Panc1 (cell line): ENCODE data around the gene ACAD8. TPM values are rescaled to one million over a fixed set of nuclear protein-coding genes. Genes with fewer than 3 reads are reported as not detected.

Experiments
- ATAC-seq: fragments of 200-7000 bp; cut with Tn5 transposase; 2 replicates; pipeline ENCODE4 v1.9.1; 2020; ENCODE audit warnings: mild to moderate bottlenecking, moderate library complexity
- BruUV-seq: library from RNA; stranded (reverse); fragments of 400-500 nt; replicated peaks from 2 replicates; lab custom pipeline; 2021; lab: Mats Ljungman, UMichigan
- CTCF ChIA-PET: fragments of 300-600 bp; sonication (Branson Sonifier 250); formaldehyde crosslinking; loops from one replicate; lab custom pipeline; 2022; ENCODE audit warnings: antibody characterized with exemption; lab: Charles Lee
- POLR2A ChIA-PET: fragments of 300-600 bp; sonication (Branson Sonifier 250); formaldehyde crosslinking; loops from one replicate; lab custom pipeline; 2022; ENCODE audit warnings: antibody characterized with exemption; lab: Charles Lee
- DNase-seq: peaks from one replicate; pipeline ENCODE4 v3.0.0-alpha.2; 2010; ENCODE audit warnings: low read depth, low spot score
- H3K27ac ChIP-seq: 2 replicates; pipeline ENCODE4 v1.5.1; 2011; ENCODE audit warnings: mild to moderate bottlenecking, low read length, inconsistent platforms
- H3K27me3 ChIP-seq: fragments of 200-500 bp; sonication (Bioruptor generic); 2 replicates; pipeline ENCODE4 v1.6.0; 2014; ENCODE audit warnings: low read length, inconsistent platforms; ENCODE audit not compliant: control insufficient read depth, insufficient read depth
- H3K36me3 ChIP-seq: fragments of 200-500 bp; sonication (Bioruptor generic); 2 replicates; pipeline ENCODE4 v1.5.1; 2014; ENCODE audit warnings: inconsistent platforms, mild to moderate bottlenecking, low read length, moderate library complexity; ENCODE audit not compliant: control insufficient read depth, insufficient read depth
- H3K4me1 ChIP-seq: 2 replicates; pipeline ENCODE4 v1.5.1; 2011; ENCODE audit warnings: inconsistent platforms, mild to moderate bottlenecking, low read length, moderate library complexity; ENCODE audit not compliant: control insufficient read depth, insufficient read depth
- H3K4me3 ChIP-seq, 2 experiments: 2 replicates each; pipeline ENCODE4 v1.5.1; 2011 to 2012; ENCODE audit warnings: low read depth in 2 of 2, low read length in 2 of 2, mild to moderate bottlenecking in 2 of 2, inconsistent platforms in 1 of 2, moderate library complexity in 1 of 2
- H3K9me3 ChIP-seq: fragments of 200-500 bp; sonication (Bioruptor generic); 2 replicates; pipeline ENCODE4 v1.5.1; 2014; ENCODE audit warnings: low read depth, mild to moderate bottlenecking, inconsistent platforms, low read length, moderate library complexity; ENCODE audit not compliant: control insufficient read depth, insufficient read depth
- CTCF ChIP-seq: fragments of 450-650 bp; IDR thresholded peaks from 2 replicates; pipeline ENCODE4 v1.5.1; 2017; ENCODE audit warnings: mild to moderate bottlenecking
- POLR2AphosphoS5 ChIP-seq: IDR thresholded peaks from 2 replicates; pipeline ENCODE4 v1.6.1; 2012; ENCODE audit warnings: mild to moderate bottlenecking, low read depth, low read length, moderate library complexity
- SIN3A ChIP-seq: IDR thresholded peaks from 2 replicates; pipeline ENCODE4 v1.6.1; 2012; ENCODE audit warnings: low read depth, mild to moderate bottlenecking, low read length, moderate library complexity, borderline replicate concordance; ENCODE audit not compliant: insufficient read depth
- TCF7L2 ChIP-seq: IDR thresholded peaks from 2 replicates; pipeline ENCODE4 v1.6.1; 2011; ENCODE audit warnings: mild to moderate bottlenecking, low read depth, low read length, inconsistent platforms
- in situ Hi-C: cut with HindIII; loops from 2 replicates; pipeline ENCODE4 v1.10.0; 2016; ENCODE audit warnings: low sequenced_read_pairs, low pct_unique_long_range_greater_than_20kb
- intact Hi-C: fragments of 100-400 bp; cut with micrococcal nuclease; formaldehyde crosslinking; loops from one replicate; pipeline ENCODE4 v1.10.0; 2022; ENCODE audit not compliant: unreplicated experiment
- total RNA-seq: library from RNA; stranded (reverse); gene quantifications from one replicate; pipeline ENCODE4 v1.2.1, GENCODE V29; 2021; ENCODE audit not compliant: unreplicated experiment
- TF ChIP-seq, protein P1 (sequence below), 2 experiments: IDR thresholded peaks; 2 replicates each; pipeline ENCODE4 v1.6.1; 2011 to 2012; ENCODE audit warnings: low read depth in 2 of 2, control low read depth in 1 of 2, low read length in 1 of 2, mild to moderate bottlenecking in 1 of 2, moderate library complexity in 1 of 2; ENCODE audit not compliant: insufficient read depth in 1 of 2

Gene ACAD8
- total RNA-seq, 1 experiment from 2014 or later, result 28.4 TPM

GRCh38 chr11:134313821-134314607 lies 60.6 kb downstream of the ACAD8 start:
- peaks cover 22% of the 10 kb centered on the region for H3K27me3 ChIP-seq
- no peak overlapping the region for H3K27ac ChIP-seq
- no peaks in the 10 kb centered on the region for H3K4me1 ChIP-seq
- DNase-seq (no peak), ATAC-seq (no peak)
- H3K36me3 ChIP-seq, result no peaks in the 10 kb centered on the region
- H3K9me3 ChIP-seq, result peaks cover 8% of the 10 kb centered on the region; the same call in 1 of the 2 replicates
- POLR2A ChIA-PET, result no interaction called here
- in situ Hi-C loops (no loop called here), intact Hi-C loops (no loop called here)
- no peak overlapping the region for H3K4me3 ChIP-seq
- no TSS peak for BruUV-seq
- CTCF ChIA-PET, result no interaction called here
- TF ChIP-seq POLR2AphosphoS5 (no peak), TCF7L2 (no peak), CTCF (no peak), SIN3A (no peak)
- TF ChIP-seq, protein P1, sequence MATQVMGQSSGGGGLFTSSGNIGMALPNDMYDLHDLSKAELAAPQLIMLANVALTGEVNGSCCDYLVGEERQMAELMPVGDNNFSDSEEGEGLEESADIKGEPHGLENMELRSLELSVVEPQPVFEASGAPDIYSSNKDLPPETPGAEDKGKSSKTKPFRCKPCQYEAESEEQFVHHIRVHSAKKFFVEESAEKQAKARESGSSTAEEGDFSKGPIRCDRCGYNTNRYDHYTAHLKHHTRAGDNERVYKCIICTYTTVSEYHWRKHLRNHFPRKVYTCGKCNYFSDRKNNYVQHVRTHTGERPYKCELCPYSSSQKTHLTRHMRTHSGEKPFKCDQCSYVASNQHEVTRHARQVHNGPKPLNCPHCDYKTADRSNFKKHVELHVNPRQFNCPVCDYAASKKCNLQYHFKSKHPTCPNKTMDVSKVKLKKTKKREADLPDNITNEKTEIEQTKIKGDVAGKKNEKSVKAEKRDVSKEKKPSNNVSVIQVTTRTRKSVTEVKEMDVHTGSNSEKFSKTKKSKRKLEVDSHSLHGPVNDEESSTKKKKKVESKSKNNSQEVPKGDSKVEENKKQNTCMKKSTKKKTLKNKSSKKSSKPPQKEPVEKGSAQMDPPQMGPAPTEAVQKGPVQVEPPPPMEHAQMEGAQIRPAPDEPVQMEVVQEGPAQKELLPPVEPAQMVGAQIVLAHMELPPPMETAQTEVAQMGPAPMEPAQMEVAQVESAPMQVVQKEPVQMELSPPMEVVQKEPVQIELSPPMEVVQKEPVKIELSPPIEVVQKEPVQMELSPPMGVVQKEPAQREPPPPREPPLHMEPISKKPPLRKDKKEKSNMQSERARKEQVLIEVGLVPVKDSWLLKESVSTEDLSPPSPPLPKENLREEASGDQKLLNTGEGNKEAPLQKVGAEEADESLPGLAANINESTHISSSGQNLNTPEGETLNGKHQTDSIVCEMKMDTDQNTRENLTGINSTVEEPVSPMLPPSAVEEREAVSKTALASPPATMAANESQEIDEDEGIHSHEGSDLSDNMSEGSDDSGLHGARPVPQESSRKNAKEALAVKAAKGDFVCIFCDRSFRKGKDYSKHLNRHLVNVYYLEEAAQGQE (IDR thresholded peaks at IDR 0.05; ENCODE audit: insufficient read depth in 1 of 2, low read depth in 2 of 2, low read length in 1 of 2), result no peak

Other genes starting within 250 kb of the ACAD8 start
- 45.4 TPM for gene JAM3, start 184.5 kb upstream of the ACAD8 start, total RNA-seq
- gene NCAPD3, start 29.6 kb upstream of the ACAD8 start, total RNA-seq, result 75.9 TPM
- gene VPS26B, start 28.9 kb upstream of the ACAD8 start, total RNA-seq, result 69.4 TPM
- 33.6 TPM for gene THYN1, start 216 bp upstream of the ACAD8 start, total RNA-seq
- gene GLB1L3, start 22.8 kb downstream of the ACAD8 start, total RNA-seq, result not detected
- gene GLB1L2, start 78.4 kb downstream of the ACAD8 start, total RNA-seq, result 10.4 TPM
- gene B3GAT1, start 158.7 kb downstream of the ACAD8 start, total RNA-seq, result 0.10 TPM